PC-9 (cell line): ENCODE measurements around the gene SHOC2.

Experiments
- EZH2 ChIP-seq: fragments of 200-600 bp; sonication (generic); IDR thresholded peaks from 2 replicates; pipeline ENCODE4 v1.8.0; 2017; ENCODE audit warnings: antibody characterized with exemption, low read depth
- TF ChIP-seq, protein P1 (sequence below): fragments of 200-600 bp; sonication (generic); conservative IDR thresholded peaks from 2 replicates; pipeline ENCODE4 v1.6.1; 2017; ENCODE audit warnings: mixed run types, antibody characterized with exemption, mild to moderate bottlenecking, moderate library complexity

DNA sequence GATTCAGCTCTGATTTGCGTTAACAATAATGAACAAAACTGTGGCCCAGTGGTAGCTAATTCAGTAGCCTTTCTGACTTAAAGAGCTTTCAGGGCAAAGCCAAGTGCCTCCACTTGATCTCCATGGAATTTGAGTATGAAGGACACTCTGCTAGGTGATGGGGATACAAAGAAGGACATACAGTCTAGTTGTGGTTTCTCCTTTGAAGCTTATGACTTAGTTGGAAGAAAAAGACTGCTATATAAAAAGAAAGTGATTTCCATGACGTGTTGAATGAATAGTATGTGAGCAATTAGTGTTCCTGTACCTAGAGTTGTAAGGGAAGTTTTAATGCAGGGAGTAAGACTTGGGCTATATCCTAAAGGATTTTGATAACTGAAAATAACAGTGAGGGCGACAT, 39.4 kb upstream of the SHOC2 start:
- TF ChIP-seq, protein P1, sequence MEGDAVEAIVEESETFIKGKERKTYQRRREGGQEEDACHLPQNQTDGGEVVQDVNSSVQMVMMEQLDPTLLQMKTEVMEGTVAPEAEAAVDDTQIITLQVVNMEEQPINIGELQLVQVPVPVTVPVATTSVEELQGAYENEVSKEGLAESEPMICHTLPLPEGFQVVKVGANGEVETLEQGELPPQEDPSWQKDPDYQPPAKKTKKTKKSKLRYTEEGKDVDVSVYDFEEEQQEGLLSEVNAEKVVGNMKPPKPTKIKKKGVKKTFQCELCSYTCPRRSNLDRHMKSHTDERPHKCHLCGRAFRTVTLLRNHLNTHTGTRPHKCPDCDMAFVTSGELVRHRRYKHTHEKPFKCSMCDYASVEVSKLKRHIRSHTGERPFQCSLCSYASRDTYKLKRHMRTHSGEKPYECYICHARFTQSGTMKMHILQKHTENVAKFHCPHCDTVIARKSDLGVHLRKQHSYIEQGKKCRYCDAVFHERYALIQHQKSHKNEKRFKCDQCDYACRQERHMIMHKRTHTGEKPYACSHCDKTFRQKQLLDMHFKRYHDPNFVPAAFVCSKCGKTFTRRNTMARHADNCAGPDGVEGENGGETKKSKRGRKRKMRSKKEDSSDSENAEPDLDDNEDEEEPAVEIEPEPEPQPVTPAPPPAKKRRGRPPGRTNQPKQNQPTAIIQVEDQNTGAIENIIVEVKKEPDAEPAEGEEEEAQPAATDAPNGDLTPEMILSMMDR, result no peak
- no peak for TF ChIP-seq EZH2
